AG10803 (cell line): ENCODE measurements around the gene AHI1.
A peak's percentile ranks its signal among the peaks of the same experiment; 100 is the strongest.

ENCODE experiments used
- DNase-seq: peaks from one replicate; pipeline ENCODE4 v3.0.0; 2010; ENCODE audit warnings: low read depth
- H3K4me3 ChIP-seq: 2 replicates; pipeline ENCODE4 v1.5.1; 2011; ENCODE audit warnings: mild to moderate bottlenecking, low read length, control low read depth
- TF ChIP-seq, protein P1 (sequence below): conservative IDR thresholded peaks from 2 replicates; pipeline ENCODE4 v1.5.1; 2011; ENCODE audit warnings: mild to moderate bottlenecking, low read length, control low read depth, inconsistent platforms

Gene AHI1

DNA sequence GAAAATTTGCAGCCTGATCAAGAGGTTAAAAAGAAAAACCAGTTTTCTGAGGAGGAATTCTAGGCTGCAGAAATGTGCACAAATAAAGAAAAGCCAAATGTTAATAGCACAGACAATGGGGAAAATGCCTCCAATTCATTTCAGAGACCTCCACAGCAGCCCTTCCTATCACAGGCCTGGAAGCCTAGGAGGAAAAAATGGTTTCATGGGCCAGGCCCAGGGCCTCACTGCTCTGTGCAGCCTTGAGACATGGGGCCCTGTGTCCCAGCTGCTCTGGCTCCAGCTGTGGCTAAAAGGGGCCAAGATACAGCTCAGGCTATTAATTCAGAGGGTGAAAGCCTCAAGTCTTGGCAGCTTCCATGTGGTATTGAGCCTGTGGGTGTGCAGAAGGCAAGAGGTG is 18.9 kb downstream of the AHI1 start:
- DNase-seq = no peak
- H3K4me3 ChIP-seq = no peak overlapping the region
- TF ChIP-seq, protein P1, sequence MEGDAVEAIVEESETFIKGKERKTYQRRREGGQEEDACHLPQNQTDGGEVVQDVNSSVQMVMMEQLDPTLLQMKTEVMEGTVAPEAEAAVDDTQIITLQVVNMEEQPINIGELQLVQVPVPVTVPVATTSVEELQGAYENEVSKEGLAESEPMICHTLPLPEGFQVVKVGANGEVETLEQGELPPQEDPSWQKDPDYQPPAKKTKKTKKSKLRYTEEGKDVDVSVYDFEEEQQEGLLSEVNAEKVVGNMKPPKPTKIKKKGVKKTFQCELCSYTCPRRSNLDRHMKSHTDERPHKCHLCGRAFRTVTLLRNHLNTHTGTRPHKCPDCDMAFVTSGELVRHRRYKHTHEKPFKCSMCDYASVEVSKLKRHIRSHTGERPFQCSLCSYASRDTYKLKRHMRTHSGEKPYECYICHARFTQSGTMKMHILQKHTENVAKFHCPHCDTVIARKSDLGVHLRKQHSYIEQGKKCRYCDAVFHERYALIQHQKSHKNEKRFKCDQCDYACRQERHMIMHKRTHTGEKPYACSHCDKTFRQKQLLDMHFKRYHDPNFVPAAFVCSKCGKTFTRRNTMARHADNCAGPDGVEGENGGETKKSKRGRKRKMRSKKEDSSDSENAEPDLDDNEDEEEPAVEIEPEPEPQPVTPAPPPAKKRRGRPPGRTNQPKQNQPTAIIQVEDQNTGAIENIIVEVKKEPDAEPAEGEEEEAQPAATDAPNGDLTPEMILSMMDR = no peak

DNA sequence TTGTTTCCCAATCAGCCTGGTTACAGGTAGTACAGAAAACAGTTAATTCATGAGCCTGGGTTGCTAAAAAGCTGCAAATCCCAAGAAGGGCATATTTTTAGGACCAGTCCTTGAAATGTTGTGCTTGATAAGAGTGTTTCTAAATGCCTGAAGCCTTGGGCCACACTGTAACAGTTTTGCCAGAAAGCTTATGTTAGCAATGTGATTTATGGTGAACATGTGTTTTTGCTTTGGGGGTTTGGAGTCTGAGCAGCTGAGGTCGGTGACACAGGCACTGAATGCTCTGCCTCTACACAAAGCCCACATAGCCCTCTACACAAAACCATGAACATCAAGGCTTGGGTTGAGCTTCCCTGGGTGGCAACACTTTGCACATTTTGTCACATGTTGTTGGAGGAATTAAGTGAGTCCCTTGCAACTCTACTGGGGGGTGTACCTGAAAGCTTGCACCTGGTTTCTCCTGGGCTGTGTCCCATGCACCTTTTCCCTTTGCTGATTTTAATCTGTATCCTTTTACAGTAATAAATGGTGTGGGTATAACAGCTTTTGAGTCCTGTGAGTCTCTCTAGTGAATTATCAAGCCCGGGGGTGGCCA is 22.2 kb downstream of the AHI1 start:
- peak; percentile 89 for DNase-seq
- TF ChIP-seq, protein P1 = no peak

DNA sequence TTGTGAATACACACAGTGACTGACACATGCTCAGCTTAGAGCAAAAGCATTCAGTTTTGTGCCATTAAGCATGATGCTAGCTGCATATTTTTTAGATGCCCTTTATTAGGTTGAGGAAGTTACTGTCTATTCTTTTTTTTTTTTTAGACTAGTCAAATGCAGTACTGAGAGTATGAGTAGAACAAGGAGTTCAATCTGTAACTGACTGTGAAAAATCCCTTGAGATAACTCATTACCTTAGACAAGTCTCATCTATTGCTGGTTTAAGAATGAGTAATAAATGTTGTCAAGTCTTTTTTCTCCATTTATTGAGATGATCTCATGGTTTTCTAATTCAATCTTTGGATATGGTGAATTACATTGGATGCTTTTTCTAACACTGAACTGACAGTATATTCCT is 23.2 kb downstream of the AHI1 start:
- TF ChIP-seq, protein P1 = no peak
- DNase-seq = no peak
- no peak overlapping the region for H3K4me3 ChIP-seq

More for the DNA sequence above, 22.2 kb downstream of the AHI1 start:
- no peak overlapping the region for H3K4me3 ChIP-seq

- TF ChIP-seq, protein P1 = no peak
- no peak for DNase-seq
- H3K4me3 ChIP-seq = no peak overlapping the region
These were observed 31.6 kb downstream of the AHI1 start for GRCh38 chr6:135465903-135466302.

DNA sequence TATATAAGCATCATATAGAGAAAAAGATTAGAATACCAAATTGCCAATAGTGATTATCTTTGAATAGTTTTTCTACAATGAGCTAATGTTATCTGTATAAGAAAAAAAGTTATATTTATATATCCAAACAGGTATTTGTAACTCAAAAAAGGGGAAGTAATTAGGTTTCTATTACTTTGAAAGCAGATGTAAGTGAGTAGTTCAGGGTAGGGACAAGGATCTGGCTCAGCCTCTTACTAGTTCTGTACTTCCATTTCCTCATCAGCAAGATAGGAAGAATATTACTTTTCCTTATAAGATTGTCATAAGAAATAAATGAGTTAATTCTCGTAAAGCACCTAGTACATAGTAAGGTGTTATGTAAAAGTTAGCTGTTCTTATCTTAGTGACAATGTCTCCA is 32.2 kb downstream of the AHI1 start:
- DNase-seq = no peak
- no peak overlapping the region for H3K4me3 ChIP-seq
- TF ChIP-seq, protein P1 = no peak

DNA sequence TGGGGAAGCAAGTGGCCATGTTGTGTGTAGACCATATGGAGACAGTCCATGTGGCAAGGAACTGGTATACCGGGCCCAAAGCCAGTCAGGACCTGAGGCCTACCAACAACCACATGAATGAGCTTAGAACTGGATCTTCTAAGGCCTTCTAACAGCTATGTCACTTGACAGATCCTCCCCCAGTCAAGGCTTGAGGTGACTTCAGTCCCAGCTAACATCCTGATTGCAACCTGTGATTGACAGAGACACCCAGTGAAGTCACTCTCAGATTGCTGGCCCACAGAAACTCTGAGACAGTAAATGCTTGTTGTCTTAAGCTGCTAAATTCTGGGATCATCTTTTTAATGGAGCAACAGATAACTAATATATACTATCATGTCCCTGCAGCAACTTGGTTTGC is 32.9 kb downstream of the AHI1 start:
- H3K4me3 ChIP-seq = no peak overlapping the region
- no peak for DNase-seq
- TF ChIP-seq, protein P1 = no peak

- TF ChIP-seq, protein P1 = no peak
- DNase-seq = peak; percentile 15
- H3K4me3 ChIP-seq = no peak overlapping the region
These were observed 36.3 kb downstream of the AHI1 start for GRCh38 chr6:135461208-135461607.
